ENCODE data around the gene MAP3K4. TPM values are rescaled to one million over a fixed set of nuclear protein-coding genes. Genes with fewer than 3 reads are reported as not detected.

MAP3K4 gene, protein sequence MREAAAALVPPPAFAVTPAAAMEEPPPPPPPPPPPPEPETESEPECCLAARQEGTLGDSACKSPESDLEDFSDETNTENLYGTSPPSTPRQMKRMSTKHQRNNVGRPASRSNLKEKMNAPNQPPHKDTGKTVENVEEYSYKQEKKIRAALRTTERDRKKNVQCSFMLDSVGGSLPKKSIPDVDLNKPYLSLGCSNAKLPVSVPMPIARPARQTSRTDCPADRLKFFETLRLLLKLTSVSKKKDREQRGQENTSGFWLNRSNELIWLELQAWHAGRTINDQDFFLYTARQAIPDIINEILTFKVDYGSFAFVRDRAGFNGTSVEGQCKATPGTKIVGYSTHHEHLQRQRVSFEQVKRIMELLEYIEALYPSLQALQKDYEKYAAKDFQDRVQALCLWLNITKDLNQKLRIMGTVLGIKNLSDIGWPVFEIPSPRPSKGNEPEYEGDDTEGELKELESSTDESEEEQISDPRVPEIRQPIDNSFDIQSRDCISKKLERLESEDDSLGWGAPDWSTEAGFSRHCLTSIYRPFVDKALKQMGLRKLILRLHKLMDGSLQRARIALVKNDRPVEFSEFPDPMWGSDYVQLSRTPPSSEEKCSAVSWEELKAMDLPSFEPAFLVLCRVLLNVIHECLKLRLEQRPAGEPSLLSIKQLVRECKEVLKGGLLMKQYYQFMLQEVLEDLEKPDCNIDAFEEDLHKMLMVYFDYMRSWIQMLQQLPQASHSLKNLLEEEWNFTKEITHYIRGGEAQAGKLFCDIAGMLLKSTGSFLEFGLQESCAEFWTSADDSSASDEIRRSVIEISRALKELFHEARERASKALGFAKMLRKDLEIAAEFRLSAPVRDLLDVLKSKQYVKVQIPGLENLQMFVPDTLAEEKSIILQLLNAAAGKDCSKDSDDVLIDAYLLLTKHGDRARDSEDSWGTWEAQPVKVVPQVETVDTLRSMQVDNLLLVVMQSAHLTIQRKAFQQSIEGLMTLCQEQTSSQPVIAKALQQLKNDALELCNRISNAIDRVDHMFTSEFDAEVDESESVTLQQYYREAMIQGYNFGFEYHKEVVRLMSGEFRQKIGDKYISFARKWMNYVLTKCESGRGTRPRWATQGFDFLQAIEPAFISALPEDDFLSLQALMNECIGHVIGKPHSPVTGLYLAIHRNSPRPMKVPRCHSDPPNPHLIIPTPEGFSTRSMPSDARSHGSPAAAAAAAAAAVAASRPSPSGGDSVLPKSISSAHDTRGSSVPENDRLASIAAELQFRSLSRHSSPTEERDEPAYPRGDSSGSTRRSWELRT (N-terminal part only)
- total RNA-seq = 10.1 and 15.1 TPM in 2 replicates

GRCh38 chr6:160991406-160992060 lies at the start of gene MAP3K4:
Gene MAP3K4 (plus strand): TSS chr6:160991769. CDS start chr6:160991932, 163 bp downstream.

